Peyer's patch (tissue), 4 donors: Measurements from ENCODE around the gene PI4KA.

Experiments
- POLR2A ChIP-seq, 2 donors: fragments of 450-650 bp; IDR thresholded peaks; one replicate each; pipeline ENCODE4 v1.5.1; 2017; ENCODE audit warnings: antibody characterized with exemption in 2 of 2, mild to moderate bottlenecking in 2 of 2, moderate library complexity in 2 of 2
- TF ChIP-seq, protein P1 (sequence below), 6 experiments: fragments of 450-650 bp in 4 of 6; fragments of 200-600 bp in 2 of 6; sonication (generic) in 1 of 6; IDR thresholded peaks; one replicate each; pipeline ENCODE4 v1.5.1; 2017 to 2019; ENCODE audit warnings: antibody characterized with exemption in 6 of 6, mild to moderate bottlenecking in 3 of 6, moderate library complexity in 1 of 6

DNA sequence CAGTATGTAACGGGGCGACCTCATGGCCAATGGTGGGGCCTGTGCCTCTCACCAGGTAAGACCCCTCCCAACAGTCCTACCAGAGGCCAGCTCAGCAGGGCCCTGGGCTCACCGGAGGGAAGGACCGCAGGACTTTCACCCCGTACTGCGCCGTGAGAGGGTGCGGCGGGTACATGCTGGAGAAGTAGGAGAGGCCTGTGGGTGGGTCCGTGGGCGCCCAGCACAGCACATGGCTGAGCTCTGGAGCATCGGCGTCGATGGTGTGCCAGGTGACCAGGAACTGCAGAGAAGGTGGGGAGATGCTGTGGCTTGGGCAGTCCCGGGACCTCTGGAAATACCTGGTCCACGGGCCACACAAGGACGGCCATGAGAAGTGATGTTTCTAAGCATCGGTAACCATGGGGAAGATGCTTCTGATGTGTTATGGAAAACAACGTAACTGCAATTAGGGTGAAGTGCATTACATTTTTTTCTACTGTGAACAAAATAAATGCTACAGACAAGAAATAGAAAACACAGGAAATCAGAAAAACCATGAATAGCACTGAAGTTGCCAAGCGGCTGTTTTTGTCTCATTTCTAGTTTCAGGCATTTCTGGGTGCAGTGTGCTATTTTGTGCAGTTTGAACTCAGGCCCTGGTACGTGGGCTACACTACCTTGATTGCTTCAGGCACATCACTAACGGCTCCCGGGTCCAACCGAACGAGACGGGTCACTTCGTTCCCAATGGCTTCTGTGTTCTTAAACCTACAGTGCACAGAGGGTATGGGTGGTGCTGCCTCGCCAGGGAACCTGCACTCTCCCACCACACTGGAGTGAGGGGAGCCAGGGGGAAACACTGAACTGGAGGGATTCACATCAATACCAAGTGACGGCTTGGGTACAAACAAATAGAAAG lies 131.2 kb downstream of the PI4KA start:
- TF ChIP-seq, protein P1, sequence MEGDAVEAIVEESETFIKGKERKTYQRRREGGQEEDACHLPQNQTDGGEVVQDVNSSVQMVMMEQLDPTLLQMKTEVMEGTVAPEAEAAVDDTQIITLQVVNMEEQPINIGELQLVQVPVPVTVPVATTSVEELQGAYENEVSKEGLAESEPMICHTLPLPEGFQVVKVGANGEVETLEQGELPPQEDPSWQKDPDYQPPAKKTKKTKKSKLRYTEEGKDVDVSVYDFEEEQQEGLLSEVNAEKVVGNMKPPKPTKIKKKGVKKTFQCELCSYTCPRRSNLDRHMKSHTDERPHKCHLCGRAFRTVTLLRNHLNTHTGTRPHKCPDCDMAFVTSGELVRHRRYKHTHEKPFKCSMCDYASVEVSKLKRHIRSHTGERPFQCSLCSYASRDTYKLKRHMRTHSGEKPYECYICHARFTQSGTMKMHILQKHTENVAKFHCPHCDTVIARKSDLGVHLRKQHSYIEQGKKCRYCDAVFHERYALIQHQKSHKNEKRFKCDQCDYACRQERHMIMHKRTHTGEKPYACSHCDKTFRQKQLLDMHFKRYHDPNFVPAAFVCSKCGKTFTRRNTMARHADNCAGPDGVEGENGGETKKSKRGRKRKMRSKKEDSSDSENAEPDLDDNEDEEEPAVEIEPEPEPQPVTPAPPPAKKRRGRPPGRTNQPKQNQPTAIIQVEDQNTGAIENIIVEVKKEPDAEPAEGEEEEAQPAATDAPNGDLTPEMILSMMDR (IDR thresholded peaks at IDR 0.05) = no peak
- no peak for TF ChIP-seq POLR2A (IDR thresholded peaks at IDR 0.05)
